ENCODE results near the gene SMIM32.

SMIM32 gene

DNA sequence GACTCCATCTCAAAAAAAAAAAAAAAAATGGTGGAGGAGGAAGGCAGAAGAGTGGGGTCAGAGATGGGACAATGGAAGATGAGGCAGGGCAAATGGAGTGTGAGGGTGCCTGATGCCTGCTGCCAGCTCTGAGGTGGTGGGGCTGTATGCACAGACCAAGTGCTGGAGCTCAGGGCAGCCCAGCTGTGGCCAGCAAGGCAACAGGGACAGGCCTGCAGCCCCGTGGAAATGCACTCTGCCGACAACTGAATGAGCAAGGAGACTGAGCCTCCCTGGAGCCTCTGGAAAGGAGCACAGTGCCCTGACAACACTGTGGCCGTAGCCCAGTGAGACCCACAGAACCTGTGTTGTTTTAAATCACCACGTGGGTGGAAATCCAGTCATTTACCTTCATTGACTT is 22.9 kb upstream of the SMIM32 start:
- TF ChIP-seq, protein P1, sequence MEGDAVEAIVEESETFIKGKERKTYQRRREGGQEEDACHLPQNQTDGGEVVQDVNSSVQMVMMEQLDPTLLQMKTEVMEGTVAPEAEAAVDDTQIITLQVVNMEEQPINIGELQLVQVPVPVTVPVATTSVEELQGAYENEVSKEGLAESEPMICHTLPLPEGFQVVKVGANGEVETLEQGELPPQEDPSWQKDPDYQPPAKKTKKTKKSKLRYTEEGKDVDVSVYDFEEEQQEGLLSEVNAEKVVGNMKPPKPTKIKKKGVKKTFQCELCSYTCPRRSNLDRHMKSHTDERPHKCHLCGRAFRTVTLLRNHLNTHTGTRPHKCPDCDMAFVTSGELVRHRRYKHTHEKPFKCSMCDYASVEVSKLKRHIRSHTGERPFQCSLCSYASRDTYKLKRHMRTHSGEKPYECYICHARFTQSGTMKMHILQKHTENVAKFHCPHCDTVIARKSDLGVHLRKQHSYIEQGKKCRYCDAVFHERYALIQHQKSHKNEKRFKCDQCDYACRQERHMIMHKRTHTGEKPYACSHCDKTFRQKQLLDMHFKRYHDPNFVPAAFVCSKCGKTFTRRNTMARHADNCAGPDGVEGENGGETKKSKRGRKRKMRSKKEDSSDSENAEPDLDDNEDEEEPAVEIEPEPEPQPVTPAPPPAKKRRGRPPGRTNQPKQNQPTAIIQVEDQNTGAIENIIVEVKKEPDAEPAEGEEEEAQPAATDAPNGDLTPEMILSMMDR (IDR thresholded peaks at IDR 0.05; ENCODE audit: extremely low read depth, missing control alignments): no peak
- DNase-seq (ENCODE audit: low spot score): no peak

GRCh38 chr5:136213919-136214493 is 21.0 kb upstream of the SMIM32 start:
- TF ChIP-seq, protein P1 (IDR thresholded peaks at IDR 0.05; ENCODE audit: extremely low read depth, missing control alignments): no peak
- no peak for DNase-seq (ENCODE audit: low spot score)

DNA sequence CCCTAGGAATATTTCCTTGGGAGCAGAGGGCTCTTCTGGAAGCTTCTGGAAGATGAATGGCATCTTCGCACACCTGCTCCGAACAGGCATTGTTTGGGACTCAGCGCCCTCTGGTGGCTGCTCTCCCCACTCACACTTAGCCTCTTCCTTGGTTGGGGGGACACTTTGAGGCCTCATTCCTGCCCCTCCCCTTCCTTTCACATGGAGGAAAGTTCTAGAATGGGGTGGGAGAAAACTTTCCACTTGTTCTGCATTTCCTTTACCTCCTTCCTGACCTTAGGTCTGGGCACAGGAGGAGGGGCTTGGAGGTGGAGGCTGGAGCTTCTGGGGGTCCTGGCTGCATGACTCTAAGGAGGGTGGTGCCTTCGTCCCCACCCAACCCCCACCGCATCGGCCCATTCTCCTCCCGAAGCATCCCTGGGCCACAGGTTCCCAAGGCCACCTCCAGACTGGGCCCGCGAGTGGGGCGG is 19.3 kb upstream of the SMIM32 start:
- DNase-seq (ENCODE audit: low spot score): peak; percentile 75
- TF ChIP-seq, protein P1 (IDR thresholded peaks at IDR 0.05; ENCODE audit: extremely low read depth, missing control alignments): peak; percentile 88

- no peak for DNase-seq (ENCODE audit: low spot score)
- TF ChIP-seq, protein P1 (IDR thresholded peaks at IDR 0.05; ENCODE audit: extremely low read depth, missing control alignments): no peak
Observed at GRCh38 chr5:136211282-136212040, 18.5 kb upstream of the SMIM32 start.

GRCh38 chr5:136210259-136210658 is 17.3 kb upstream of the SMIM32 start:
- DNase-seq (ENCODE audit: low spot score): no peak
- TF ChIP-seq, protein P1 (IDR thresholded peaks at IDR 0.05; ENCODE audit: extremely low read depth, missing control alignments): no peak

DNA sequence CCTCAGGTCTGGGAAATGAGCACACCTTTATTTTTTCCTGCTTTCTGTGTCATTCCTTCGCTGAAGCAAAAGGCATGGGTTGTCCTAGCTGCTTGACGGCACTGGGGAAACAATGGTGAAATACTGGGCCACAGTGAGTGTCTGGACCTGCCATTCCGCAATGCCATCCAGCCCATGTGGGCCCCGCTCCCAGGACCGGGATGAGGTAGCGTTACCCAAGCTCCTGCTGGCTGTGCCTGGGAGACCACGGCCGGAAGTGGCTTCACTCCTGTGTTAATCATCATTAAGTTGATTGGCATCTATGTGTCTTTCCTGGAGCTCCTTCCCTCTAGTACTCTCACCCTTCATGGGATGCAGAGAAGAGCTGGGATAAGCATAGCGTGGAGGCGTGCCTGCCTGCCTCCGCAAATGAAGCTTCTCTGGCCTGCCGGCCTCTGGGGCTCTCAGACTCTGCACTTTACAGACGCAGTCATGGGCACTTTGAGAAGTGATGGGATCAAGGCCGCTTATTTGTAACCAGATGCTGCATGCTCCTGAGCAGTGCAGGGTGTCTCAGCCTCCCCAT is 16.5 kb upstream of the SMIM32 start:
- no peak for DNase-seq (ENCODE audit: low spot score)
- TF ChIP-seq, protein P1 (IDR thresholded peaks at IDR 0.05; ENCODE audit: extremely low read depth, missing control alignments): no peak

GRCh38 chr5:136208916-136209315 is 16.0 kb upstream of the SMIM32 start:
- DNase-seq (ENCODE audit: low spot score): no peak
- TF ChIP-seq, protein P1 (IDR thresholded peaks at IDR 0.05; ENCODE audit: extremely low read depth, missing control alignments): no peak

All from GM20000 (cell line).